MM.1S (cell line): ENCODE measurements around the gene ZFYVE28.
A peak's percentile ranks its signal among the peaks of the same experiment; 100 is the strongest.

Experiments used
- DNase-seq: peaks from one replicate; pipeline ENCODE4 v3.0.0-alpha.2; 2015
- H2AFZ ChIP-seq: fragments of 300-600 bp; sonication (generic); 2 replicates; pipeline ENCODE4 v1.6.0; 2016; ENCODE audit warnings: antibody characterized with exemption, low read length
- H3F3A ChIP-seq: fragments of 300-600 bp; sonication (generic); 2 replicates; pipeline ENCODE4 v1.6.1; 2016; ENCODE audit warnings: mild to moderate bottlenecking, antibody characterized with exemption, low read length, moderate library complexity, mixed read lengths; ENCODE audit not compliant: insufficient read depth
- H3K27ac ChIP-seq: fragments of 300-600 bp; sonication (generic); 2 replicates; pipeline ENCODE4 v1.5.1; 2016; ENCODE audit warnings: mild to moderate bottlenecking, low read length
- H3K27me3 ChIP-seq: fragments of 300-600 bp; sonication (generic); replicated peaks from 2 replicates; pipeline ENCODE4 v1.6.0; 2016; ENCODE audit warnings: low read length; ENCODE audit not compliant: insufficient read depth
- H3K36me3 ChIP-seq: fragments of 300-600 bp; sonication (generic); replicated peaks from 2 replicates; pipeline ENCODE4 v1.6.1; 2016; ENCODE audit warnings: mild to moderate bottlenecking, low read length, mixed read lengths; ENCODE audit not compliant: insufficient read depth
- H3K4me1 ChIP-seq: fragments of 300-600 bp; sonication (generic); 2 replicates; pipeline ENCODE4 v1.6.1; 2016; ENCODE audit warnings: low read length, mixed read lengths
- H3K4me2 ChIP-seq: fragments of 300-600 bp; sonication (generic); 2 replicates; pipeline ENCODE4 v1.6.0; 2016; ENCODE audit warnings: low read depth, low read length
- H3K4me3 ChIP-seq: fragments of 300-600 bp; sonication (generic); 2 replicates; pipeline ENCODE4 v1.5.1; 2016; ENCODE audit warnings: low read length, mixed read lengths
- H3K79me2 ChIP-seq: fragments of 300-600 bp; sonication (generic); 2 replicates; pipeline ENCODE4 v1.6.1; 2016; ENCODE audit warnings: mixed run types, low read length, mixed read lengths
- H3K9ac ChIP-seq: fragments of 300-600 bp; sonication (generic); 2 replicates; pipeline ENCODE4 v1.6.1; 2016; ENCODE audit warnings: low read length, mixed read lengths
- H3K9me2 ChIP-seq: fragments of 300-600 bp; sonication (generic); replicated peaks from 2 replicates; pipeline ENCODE4 v1.6.1; 2016; ENCODE audit warnings: mild to moderate bottlenecking, low read length, mixed read lengths; ENCODE audit not compliant: insufficient read depth
- H3K9me3 ChIP-seq: fragments of 300-600 bp; sonication (generic); replicated peaks from 2 replicates; pipeline ENCODE4 v1.6.1; 2016; ENCODE audit warnings: mild to moderate bottlenecking, low read length, mixed read lengths; ENCODE audit not compliant: insufficient read depth
- H4K20me1 ChIP-seq: fragments of 300-600 bp; sonication (generic); 2 replicates; pipeline ENCODE4 v1.6.1; 2016; ENCODE audit warnings: mild to moderate bottlenecking, low read length, moderate library complexity, mixed read lengths; ENCODE audit not compliant: insufficient read depth
- CTCF ChIP-seq: fragments of 300-600 bp; sonication (generic); IDR thresholded peaks from 2 replicates; pipeline ENCODE4 v1.5.1; 2016; ENCODE audit warnings: antibody characterized with exemption, low read length, mixed read lengths
- EZH2 ChIP-seq: fragments of 300-600 bp; sonication (generic); optimal IDR thresholded peaks from 2 replicates; pipeline ENCODE3; 2017; ENCODE audit warnings: low read depth, mild to moderate bottlenecking, antibody characterized with exemption, low read length, mixed read lengths
- EZH2phosphoT487 ChIP-seq: fragments of 300-600 bp; sonication (generic); IDR thresholded peaks from 2 replicates; pipeline ENCODE4 v1.6.1; 2018; ENCODE audit warnings: antibody characterized with exemption, low read length

ZFYVE28 gene

GRCh38 chr4:2443956-2444740 is 25.7 kb upstream of the ZFYVE28 start:
- Histone ChIP-seq H3K36me3 (no peaks in the 10 kb centered on the region), H3K9ac (no peak overlapping the region), H3K4me2 (no peak overlapping the region), H3K27ac (no peak overlapping the region), H3F3A (no peaks in the 10 kb centered on the region), H3K9me3 (no peaks in the 10 kb centered on the region), H3K4me3 (no peak overlapping the region), H3K4me1 (peaks cover 4% of the 10 kb centered on the region), H2AFZ (no peak overlapping the region), H3K9me2 (no peaks in the 10 kb centered on the region), H3K27me3 (peaks cover 4% of the 10 kb centered on the region; the same call in 1 of the 2 replicates), H4K20me1 (no peaks in the 10 kb centered on the region), H3K79me2 (no peaks in the 10 kb centered on the region)
- TF ChIP-seq CTCF = no peak
- no peak for TF ChIP-seq EZH2
- TF ChIP-seq EZH2phosphoT487 = no peak
- DNase-seq = no peak

GRCh38 chr4:2443061-2443730 is 24.8 kb upstream of the ZFYVE28 start:
- TF ChIP-seq EZH2phosphoT487 (no peak), CTCF (no peak), EZH2 (no peak)
- Histone ChIP-seq H3K36me3 (no peaks in the 10 kb centered on the region), H3K9ac (no peak overlapping the region), H2AFZ (no peak overlapping the region), H3K9me2 (no peaks in the 10 kb centered on the region), H4K20me1 (no peaks in the 10 kb centered on the region), H3K27ac (no peak overlapping the region), H3K9me3 (no peaks in the 10 kb centered on the region), H3F3A (no peaks in the 10 kb centered on the region), H3K4me3 (no peak overlapping the region), H3K4me1 (peaks cover 4% of the 10 kb centered on the region), H3K79me2 (no peaks in the 10 kb centered on the region), H3K4me2 (no peak overlapping the region), H3K27me3 (no peaks in the 10 kb centered on the region)
- DNase-seq = no peak

- H3K9me2 ChIP-seq = no peaks in the 10 kb centered on the region
- DNase-seq = no peak
- peaks cover 4% of the 10 kb centered on the region for H3K4me1 ChIP-seq
- H3K4me2 ChIP-seq = peak overlapping the region; percentile 76; the same call in 1 of the 2 replicates
- no peak overlapping the region for H3K27ac ChIP-seq
- H3K4me3 ChIP-seq = no peak overlapping the region
- peak overlapping the region; percentile 93; the same call in 1 of the 2 replicates for H2AFZ ChIP-seq
- H3K9ac ChIP-seq = no peak overlapping the region
- no peaks in the 10 kb centered on the region for H3K36me3 ChIP-seq
- H4K20me1 ChIP-seq = no peaks in the 10 kb centered on the region
- no peaks in the 10 kb centered on the region for H3K9me3 ChIP-seq
- H3K27me3 ChIP-seq = no peaks in the 10 kb centered on the region
- no peaks in the 10 kb centered on the region for H3F3A ChIP-seq
- no peaks in the 10 kb centered on the region for H3K79me2 ChIP-seq
- no peak for TF ChIP-seq EZH2phosphoT487
- no peak for TF ChIP-seq CTCF
- TF ChIP-seq EZH2 = no peak
Observed at GRCh38 chr4:2442175-2442993, 23.9 kb upstream of the ZFYVE28 start.
